T-helper 1 cell treated with Interleukin-12 subunit alpha and Interleukin-12 subunit beta and Interleukin-4 antibody, amounts not matched to agents 30 ng/mL and 1 ng/mL, for 36 hours (primary cell): ENCODE results near the gene ERCC6. TPM values are rescaled to one million over a fixed set of nuclear protein-coding genes. Genes with fewer than 3 reads are reported as not detected.

Experiments
- intact Hi-C: fragments of 100-400 bp; cut with micrococcal nuclease; formaldehyde crosslinking; loops from one replicate; pipeline ENCODE4 v1.15.1; 2024
- total RNA-seq: library from RNA; stranded (reverse); gene quantifications from 2 replicates; pipeline ENCODE4 v1.2.3, GENCODE V29; 2022

ERCC6 gene
- total RNA-seq, 1 donor from 2014 or later, result 21.0 TPM

DNA sequence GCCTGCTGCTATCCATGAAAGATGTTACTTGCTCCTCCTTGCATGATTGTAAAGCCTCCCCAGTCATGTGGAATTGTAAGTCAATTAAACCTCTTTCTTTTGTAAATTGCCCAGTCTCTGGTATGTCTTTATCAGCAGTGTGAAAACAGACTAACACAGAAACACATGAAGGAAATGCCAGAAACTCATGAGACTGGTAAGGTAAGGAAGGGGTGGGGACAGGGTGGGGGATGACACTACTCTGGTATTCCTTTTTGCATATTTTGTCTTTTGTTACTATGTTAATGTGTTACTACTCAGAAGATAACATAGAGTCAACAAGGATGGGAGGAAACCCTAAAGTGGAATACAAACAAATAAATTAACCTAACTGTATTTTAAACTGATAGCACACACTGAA, 73.2 kb downstream of the ERCC6 start:
- intact Hi-C loops, result no loop called here

Other genes starting within 250 kb of the ERCC6 start
- not detected in 2 replicates for gene C10orf71, start 240.0 kb downstream of the ERCC6 start, total RNA-seq
- gene DRGX, start 143.0 kb downstream of the ERCC6 start, total RNA-seq, result not detected in 2 replicates
- not detected in 2 replicates for gene SLC18A3, start 71.2 kb upstream of the ERCC6 start, total RNA-seq
- not detected in 2 replicates for gene CHAT, start 74.9 kb upstream of the ERCC6 start, total RNA-seq
- gene C10orf53, start 140.5 kb upstream of the ERCC6 start, total RNA-seq, result not detected in 2 replicates
- gene OGDHL, start 223.2 kb upstream of the ERCC6 start, total RNA-seq, result 0.12 TPM in 1 of 2 replicates, not detected in the other